ENCODE data around the gene PGM2. TPM values are rescaled to one million over a fixed set of nuclear protein-coding genes. Genes with fewer than 3 reads are reported as not detected.

Gene PGM2
- total and polyA plus RNA-seq, 10 of the 15 experiments (the other 5 are each of a cell fraction or from before 2014, with no cell fraction given) = 11.9 to 41.7 (median 37.1) TPM

DNA sequence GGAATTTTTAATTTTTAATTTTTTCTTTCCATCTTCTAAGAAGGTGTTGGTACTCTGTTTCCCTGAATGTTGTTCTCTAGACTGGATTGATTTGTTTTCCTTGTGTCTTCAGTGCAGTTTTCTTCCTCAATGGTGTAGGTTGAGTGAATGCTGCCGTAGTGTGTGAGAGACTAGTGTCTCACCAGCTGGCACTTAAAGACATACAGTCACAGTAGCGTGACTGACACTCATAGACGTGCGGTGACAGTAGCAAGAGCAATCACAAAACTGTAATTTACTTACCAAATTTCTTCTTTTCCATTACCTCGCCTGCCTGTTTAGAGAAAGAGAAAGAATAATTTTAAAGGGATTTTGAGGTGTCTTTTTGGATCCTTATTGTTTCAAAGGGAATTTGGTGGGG, 21.4 kb upstream of the PGM2 start:
- intact Hi-C loops (cut with micrococcal nuclease; ENCODE audit: unreplicated experiment) = loop anchor here (5.0 to 10.0 kb wide), 2 partner anchors 172 to 360 kb away; no protein-coding TSS in a partner anchor
- ChIA-PET SMC1A (ENCODE audit: uncharacterized antibody, unreplicated experiment) (interaction anchor here (0.6 to 8.8 kb wide), 5 partner anchors 173 to 279 kb away, joined by 3 to 103 read pairs (median 6); no protein-coding TSS in a partner anchor), CTCF (interaction anchor here (2.1 to 8.8 kb wide), 4 partner anchors 84 to 232 kb away, joined by 8 to 69 read pairs (median 43); no protein-coding TSS in a partner anchor), RAD21 (ENCODE audit: unreplicated experiment) (interaction anchor here (2.1 kb wide), 2 partner anchors 174 to 231 kb away, joined by 15 to 24 read pairs; no protein-coding TSS in a partner anchor), POLR2A (no interaction called here)
- H3K27ac ChIP-seq (ENCODE audit: control insufficient read depth, insufficient read depth) = no peak overlapping the region
- no peaks in the 10 kb centered on the region for H3K79me2 ChIP-seq (ENCODE audit: control insufficient read depth, insufficient read depth, low read length)
- H3K36me3 ChIP-seq (ENCODE audit: control insufficient read depth in 2 of 2, insufficient read depth in 2 of 2, low read length in 1 of 2) = no peaks in the 10 kb centered on the region
- DNase-seq (ENCODE audit: low read depth, low spot score) (no peak), ATAC-seq (peak; percentile 54), FAIRE-seq (no peak)
- H3K4me1 ChIP-seq (ENCODE audit: control insufficient read depth, insufficient read depth, low read length) = no peaks in the 10 kb centered on the region
- no peak overlapping the region for H3K9ac ChIP-seq (ENCODE audit: control insufficient read depth, insufficient read depth, low read length)
- 32% methylated on average over 5 of the region's 5 CpGs for WGBS (ENCODE audit: insufficient coverage, insufficient replicate concordance, low lambda C conversion rate, missing lambda C conversion rate)
- no peak overlapping the region for H3K4me2 ChIP-seq (ENCODE audit: control insufficient read depth, insufficient read depth)
- no peak overlapping the region for H3K4me3 ChIP-seq
- in situ Hi-C loops (cut with MboI) = no loop called here
- no peaks in the 10 kb centered on the region for H4K20me1 ChIP-seq (ENCODE audit: control insufficient read depth, insufficient read depth)
- no peaks in the 10 kb centered on the region for H3K27me3 ChIP-seq (replicated peaks in 1 of 2; ENCODE audit: control insufficient read depth in 2 of 2, insufficient read depth in 2 of 2, low read length in 1 of 2)
- H3K9me3 ChIP-seq (replicated peaks; ENCODE audit: control insufficient read depth, insufficient read depth, low read length) = no peaks in the 10 kb centered on the region
- no TSS peak for BruUV-seq (replicated peaks)
- TF ChIP-seq, protein P1, sequence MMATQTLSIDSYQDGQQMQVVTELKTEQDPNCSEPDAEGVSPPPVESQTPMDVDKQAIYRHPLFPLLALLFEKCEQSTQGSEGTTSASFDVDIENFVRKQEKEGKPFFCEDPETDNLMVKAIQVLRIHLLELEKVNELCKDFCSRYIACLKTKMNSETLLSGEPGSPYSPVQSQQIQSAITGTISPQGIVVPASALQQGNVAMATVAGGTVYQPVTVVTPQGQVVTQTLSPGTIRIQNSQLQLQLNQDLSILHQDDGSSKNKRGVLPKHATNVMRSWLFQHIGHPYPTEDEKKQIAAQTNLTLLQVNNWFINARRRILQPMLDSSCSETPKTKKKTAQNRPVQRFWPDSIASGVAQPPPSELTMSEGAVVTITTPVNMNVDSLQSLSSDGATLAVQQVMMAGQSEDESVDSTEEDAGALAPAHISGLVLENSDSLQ (IDR thresholded peaks at IDR 0.05) = peak; percentile 51
- TF ChIP-seq, protein P2, sequence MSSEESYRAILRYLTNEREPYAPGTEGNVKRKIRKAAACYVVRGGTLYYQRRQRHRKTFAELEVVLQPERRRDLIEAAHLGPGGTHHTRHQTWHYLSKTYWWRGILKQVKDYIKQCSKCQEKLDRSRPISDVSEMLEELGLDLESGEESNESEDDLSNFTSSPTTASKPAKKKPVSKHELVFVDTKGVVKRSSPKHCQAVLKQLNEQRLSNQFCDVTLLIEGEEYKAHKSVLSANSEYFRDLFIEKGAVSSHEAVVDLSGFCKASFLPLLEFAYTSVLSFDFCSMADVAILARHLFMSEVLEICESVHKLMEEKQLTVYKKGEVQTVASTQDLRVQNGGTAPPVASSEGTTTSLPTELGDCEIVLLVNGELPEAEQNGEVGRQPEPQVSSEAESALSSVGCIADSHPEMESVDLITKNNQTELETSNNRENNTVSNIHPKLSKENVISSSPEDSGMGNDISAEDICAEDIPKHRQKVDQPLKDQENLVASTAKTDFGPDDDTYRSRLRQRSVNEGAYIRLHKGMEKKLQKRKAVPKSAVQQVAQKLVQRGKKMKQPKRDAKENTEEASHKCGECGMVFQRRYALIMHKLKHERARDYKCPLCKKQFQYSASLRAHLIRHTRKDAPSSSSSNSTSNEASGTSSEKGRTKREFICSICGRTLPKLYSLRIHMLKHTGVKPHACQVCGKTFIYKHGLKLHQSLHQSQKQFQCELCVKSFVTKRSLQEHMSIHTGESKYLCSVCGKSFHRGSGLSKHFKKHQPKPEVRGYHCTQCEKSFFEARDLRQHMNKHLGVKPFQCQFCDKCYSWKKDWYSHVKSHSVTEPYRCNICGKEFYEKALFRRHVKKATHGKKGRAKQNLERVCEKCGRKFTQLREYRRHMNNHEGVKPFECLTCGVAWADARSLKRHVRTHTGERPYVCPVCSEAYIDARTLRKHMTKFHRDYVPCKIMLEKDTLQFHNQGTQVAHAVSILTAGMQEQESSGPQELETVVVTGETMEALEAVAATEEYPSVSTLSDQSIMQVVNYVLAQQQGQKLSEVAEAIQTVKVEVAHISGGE (CRISPR knock-in tag; IDR thresholded peaks at IDR 0.05) = no peak
- no peak overlapping the region for H2AFZ ChIP-seq (ENCODE audit: control insufficient read depth, low read depth, low read length)
